ENCODE measurements around the gene PLCXD3. TPM values are rescaled to one million over a fixed set of nuclear protein-coding genes. Genes with fewer than 3 reads are reported as not detected.

The PLCXD3 gene
- total and polyA plus RNA-seq, 2 of the 8 experiments (the other 6 are each of a cell fraction or from before 2014, with no cell fraction given), result 0.03 to 0.07 TPM

- POLR2A ChIA-PET (ENCODE audit: partially characterized antibody), result no interaction called here
- no peak overlapping the region for H2BK120ac ChIP-seq (replicated peaks; ENCODE audit: low read depth, low read length)
- no peak overlapping the region for H3K9ac ChIP-seq (replicated peaks in 1 of 4; ENCODE audit: extremely low read depth in 1 of 4, low read depth in 3 of 4, low read length in 3 of 4)
- H3K36me3 ChIP-seq (ENCODE audit: control insufficient read depth in 2 of 4, insufficient read depth in 4 of 4, low read length in 3 of 4), result no peaks in the 10 kb centered on the region
- no peak overlapping the region for H3K27ac ChIP-seq (ENCODE audit: low read depth, low read length)
- no peak overlapping the region for H3K56ac ChIP-seq (replicated peaks; ENCODE audit: insufficient read length, low read depth, low read length)
- FAIRE-seq (no peak), DNase-seq (ENCODE audit: low read depth in 1 of 2, low spot score in 2 of 2) (no peak)
- H2BK15ac ChIP-seq (ENCODE audit: low read length), result no peak overlapping the region
- no peak overlapping the region for H2AK5ac ChIP-seq (ENCODE audit: low read depth, low read length)
- H3K4me3 ChIP-seq (ENCODE audit: extremely low read depth in 1 of 4, insufficient read depth in 2 of 4, low read depth in 3 of 4, low read length in 4 of 4), result no peak overlapping the region
- H2BK12ac ChIP-seq (ENCODE audit: low read depth, low read length), result no peak overlapping the region
- no peaks in the 10 kb centered on the region for H3K79me1 ChIP-seq (ENCODE audit: low read depth, low read length)
- H3K14ac ChIP-seq (ENCODE audit: insufficient read length), result no peak overlapping the region
- no peak overlapping the region for H2BK5ac ChIP-seq (ENCODE audit: low read depth, low read length)
- H3K79me2 ChIP-seq (ENCODE audit: control insufficient read depth in 1 of 2, insufficient read depth in 2 of 2, low read length in 2 of 2), result no peaks in the 10 kb centered on the region
- no peaks in the 10 kb centered on the region for H3K9me3 ChIP-seq (ENCODE audit: insufficient read depth in 2 of 2, low read depth in 1 of 2, low read length in 1 of 2)
- H4K20me1 ChIP-seq (replicated peaks in 1 of 2; ENCODE audit: control insufficient read depth in 1 of 2, insufficient read depth in 2 of 2, low read length in 2 of 2), result no peaks in the 10 kb centered on the region
- H3K4me2 ChIP-seq (ENCODE audit: insufficient read depth in 1 of 2, low read depth in 2 of 2, low read length in 2 of 2), result no peak overlapping the region
- no peak overlapping the region for H4K5ac ChIP-seq (ENCODE audit: insufficient read length, low read depth, low read length)
- H3K23me2 ChIP-seq (ENCODE audit: low read depth, low read length), result peaks cover 11% of the 10 kb centered on the region
- CTCF ChIA-PET (ENCODE audit: partially characterized antibody), result interaction anchor here (1.2 to 4.7 kb wide), 4 partner anchors 12 to 75 kb away, joined by 4 to 13 read pairs (median 4); no protein-coding TSS in a partner anchor
- no peak overlapping the region for H3K18ac ChIP-seq (ENCODE audit: extremely low read depth, low read length)
- H3K27me3 ChIP-seq (replicated peaks in 1 of 4; ENCODE audit: control insufficient read depth in 3 of 4, extremely low read depth in 1 of 4, insufficient read depth in 3 of 4, low read length in 3 of 4), result peaks cover 7 to 27% (median 24%) of the 10 kb centered on the region in 4 experiments
- no peak overlapping the region for H4K8ac ChIP-seq (ENCODE audit: extremely low read depth, insufficient read depth, low read length)
- H2AFZ ChIP-seq (ENCODE audit: low read length), result no peak overlapping the region
- H3K23ac ChIP-seq (ENCODE audit: insufficient read length), result no peak overlapping the region
- H3K4ac ChIP-seq (replicated peaks; ENCODE audit: insufficient read length, low read depth, low read length), result no peak overlapping the region
- no peak overlapping the region for H4K91ac ChIP-seq (replicated peaks; ENCODE audit: insufficient read length, low read length)
- H3K4me1 ChIP-seq (replicated peaks in 1 of 4; ENCODE audit: control insufficient read depth in 3 of 4, insufficient read depth in 4 of 4, low read length in 3 of 4), result peaks cover 0 to 10% (median 3%) of the 10 kb centered on the region in 4 experiments; a peak in 4 of 7 replicates
- no peak for TF ChIP-seq CHD2 (IDR thresholded peaks at IDR 0.05; ENCODE audit: low read length)
- TF ChIP-seq MAFK (IDR thresholded peaks at IDR 0.05; ENCODE audit: low read depth, low read length), result no peak
- TF ChIP-seq NRF1 (IDR thresholded peaks at IDR 0.05; ENCODE audit: low read depth, low read length), result no peak
- no peak for TF ChIP-seq HDAC2 (IDR thresholded peaks at IDR 0.05; ENCODE audit: borderline replicate concordance in 1 of 2, low read depth in 2 of 2, low read length in 2 of 2)
- no peak for TF ChIP-seq YY1 (IDR thresholded peaks at IDR 0.05; ENCODE audit: low read depth, low read length)
- TF ChIP-seq KDM1A (IDR thresholded peaks at IDR 0.05; ENCODE audit: borderline replicate concordance, low read length), result no peak
- H2BK20ac ChIP-seq (ENCODE audit: low read length), result no peak overlapping the region
- 98% methylated on average over 3 of the region's 3 CpGs; no CpG with 5 or more reads in 1 of the 2 experiments for WGBS, 2 experiments (ENCODE audit: extremely low coverage in 1 of 2, insufficient coverage in 1 of 2, insufficient read length in 1 of 2, insufficient replicate concordance in 2 of 2, low coverage in 1 of 2, low lambda C conversion rate in 2 of 2, missing lambda C conversion rate in 1 of 2)
Measured at GRCh38 chr5:41507501-41507900, 2.9 kb downstream of the PLCXD3 start.
